Measurements from ENCODE around the gene GEMIN4.

GRCh38 chr17:746181-746580 is 5.9 kb downstream of the GEMIN4 start:
- TF ChIP-seq, protein P1, sequence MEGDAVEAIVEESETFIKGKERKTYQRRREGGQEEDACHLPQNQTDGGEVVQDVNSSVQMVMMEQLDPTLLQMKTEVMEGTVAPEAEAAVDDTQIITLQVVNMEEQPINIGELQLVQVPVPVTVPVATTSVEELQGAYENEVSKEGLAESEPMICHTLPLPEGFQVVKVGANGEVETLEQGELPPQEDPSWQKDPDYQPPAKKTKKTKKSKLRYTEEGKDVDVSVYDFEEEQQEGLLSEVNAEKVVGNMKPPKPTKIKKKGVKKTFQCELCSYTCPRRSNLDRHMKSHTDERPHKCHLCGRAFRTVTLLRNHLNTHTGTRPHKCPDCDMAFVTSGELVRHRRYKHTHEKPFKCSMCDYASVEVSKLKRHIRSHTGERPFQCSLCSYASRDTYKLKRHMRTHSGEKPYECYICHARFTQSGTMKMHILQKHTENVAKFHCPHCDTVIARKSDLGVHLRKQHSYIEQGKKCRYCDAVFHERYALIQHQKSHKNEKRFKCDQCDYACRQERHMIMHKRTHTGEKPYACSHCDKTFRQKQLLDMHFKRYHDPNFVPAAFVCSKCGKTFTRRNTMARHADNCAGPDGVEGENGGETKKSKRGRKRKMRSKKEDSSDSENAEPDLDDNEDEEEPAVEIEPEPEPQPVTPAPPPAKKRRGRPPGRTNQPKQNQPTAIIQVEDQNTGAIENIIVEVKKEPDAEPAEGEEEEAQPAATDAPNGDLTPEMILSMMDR (IDR thresholded peaks at IDR 0.05; ENCODE audit: low read depth, low read length): no peak
- no peak for TF ChIP-seq EZH2phosphoT487 (IDR thresholded peaks at IDR 0.05; ENCODE audit: low read depth)
